GM21723 (cell line): ENCODE measurements around the gene EML1.

ENCODE experiments used
- ATAC-seq: cut with Tn5 transposase; IDR thresholded peaks from one replicate; pipeline ENCODE4 v1.9.1; 2021; ENCODE audit warnings: mild to moderate bottlenecking, moderate library complexity; ENCODE audit not compliant: unreplicated experiment

The EML1 gene

GRCh38 chr14:99891266-99891665 lies 98.1 kb downstream of the EML1 start:
- no peak for ATAC-seq

- ATAC-seq, result peak; percentile 69
Observed at GRCh38 chr14:99891900-99892299, 98.7 kb downstream of the EML1 start.

- ATAC-seq, result no peak
Observed at GRCh38 chr14:99892406-99892805, 99.2 kb downstream of the EML1 start.

GRCh38 chr14:99896361-99896760 lies 103.1 kb downstream of the EML1 start:
- ATAC-seq, result no peak

GRCh38 chr14:99899578-99900178 lies 106.5 kb downstream of the EML1 start:
- no peak for ATAC-seq

- no peak for ATAC-seq
Observed at GRCh38 chr14:99902925-99903324, 109.7 kb downstream of the EML1 start.

GRCh38 chr14:99904506-99904905 lies 111.3 kb downstream of the EML1 start:
- ATAC-seq, result no peak

GRCh38 chr14:99905121-99905520 lies 111.9 kb downstream of the EML1 start:
- no peak for ATAC-seq

- ATAC-seq, result no peak
Observed at GRCh38 chr14:99907761-99908652, 114.8 kb downstream of the EML1 start.

GRCh38 chr14:99908653-99909250 lies 115.5 kb downstream of the EML1 start:
- no peak for ATAC-seq

- ATAC-seq, result no peak
Observed at GRCh38 chr14:99909513-99910064, 116.4 kb downstream of the EML1 start.

GRCh38 chr14:99910337-99911309 lies 117.4 kb downstream of the EML1 start:
- ATAC-seq, result no peak

GRCh38 chr14:99915305-99916090 lies 122.3 kb downstream of the EML1 start:
- ATAC-seq, result no peak

GRCh38 chr14:99916091-99916383 lies 122.8 kb downstream of the EML1 start:
- no peak for ATAC-seq

GRCh38 chr14:99918781-99919180 lies 125.6 kb downstream of the EML1 start:
- ATAC-seq, result no peak

GRCh38 chr14:99921425-99921824 lies 128.2 kb downstream of the EML1 start:
- no peak for ATAC-seq

- ATAC-seq, result no peak
Observed at GRCh38 chr14:99924379-99924778, 131.2 kb downstream of the EML1 start.

- ATAC-seq, result no peak
Observed at GRCh38 chr14:99925471-99925870, 132.3 kb downstream of the EML1 start.

- ATAC-seq, result no peak
Observed at GRCh38 chr14:99928963-99929362, 135.8 kb downstream of the EML1 start.

GRCh38 chr14:99929601-99930000 lies 136.4 kb downstream of the EML1 start:
- no peak for ATAC-seq
